ENCODE measurements around the gene OR12D1.

OR12D1 gene

GRCh38 chr6:29466241-29466640 lies 51.5 kb downstream of the OR12D1 start:
- no peak for DNase-seq

All from activated CD8-positive, alpha-beta memory T cell treated with anti-CD3 and anti-CD28 coated beads, Interleukin-2, amount 50 U/mL, for 4 hours (primary cell).